ENCODE data around the gene RPS19. TPM values are rescaled to one million over a fixed set of nuclear protein-coding genes. Genes with fewer than 3 reads are reported as not detected.

RPS19 gene
- total RNA-seq, 4 donors from 2014 or later = 180 to 636 (median 401) TPM

DNA sequence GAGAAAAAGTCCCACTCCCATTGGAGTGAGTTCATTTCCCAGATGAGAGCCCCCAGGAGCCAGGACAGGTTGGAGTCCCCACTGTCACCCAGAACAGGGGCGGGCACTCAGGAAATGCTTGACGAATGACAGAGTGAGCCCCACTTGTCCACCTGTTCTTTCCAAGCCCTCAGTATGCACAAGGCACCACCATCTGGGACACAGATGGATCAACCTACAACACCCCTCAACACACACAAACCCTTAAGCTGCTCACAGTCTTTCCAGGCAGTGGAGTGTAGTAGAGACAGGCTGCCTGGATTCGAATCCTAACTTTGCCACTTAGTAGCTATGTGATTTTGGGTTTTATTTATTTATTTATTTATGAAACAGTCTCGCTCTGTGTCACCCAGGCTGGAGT, 30.9 kb downstream of the RPS19 start:
- Histone ChIP-seq H3K4me3 (no peak overlapping the region), H3K27ac (no peak overlapping the region), H3K9me3 (no peaks in the 10 kb centered on the region), H3K4me1 (peaks cover 3 to 8% of the 10 kb centered on the region in 2 donors), H3K27me3 (no peaks in the 10 kb centered on the region), H3K36me3 (peaks cover 0 to 37% of the 10 kb centered on the region in 2 donors)
- intact Hi-C loops (cut with DNase I; ENCODE audit: low total_unique reads) (no loop called here), in situ Hi-C loops (cut with MboI; ENCODE audit: low sequenced_read_pairs in 4 of 4) (no loop called here)
- DNase-seq (no peak), ATAC-seq (no peak)
- TF ChIP-seq CTCF (IDR thresholded peaks at IDR 0.05 in 4 of 5, conservative IDR thresholded peaks at IDR 0.05 in 1 of 5) (no peak), POLR2A (IDR thresholded peaks at IDR 0.05) (no peak)

DNA sequence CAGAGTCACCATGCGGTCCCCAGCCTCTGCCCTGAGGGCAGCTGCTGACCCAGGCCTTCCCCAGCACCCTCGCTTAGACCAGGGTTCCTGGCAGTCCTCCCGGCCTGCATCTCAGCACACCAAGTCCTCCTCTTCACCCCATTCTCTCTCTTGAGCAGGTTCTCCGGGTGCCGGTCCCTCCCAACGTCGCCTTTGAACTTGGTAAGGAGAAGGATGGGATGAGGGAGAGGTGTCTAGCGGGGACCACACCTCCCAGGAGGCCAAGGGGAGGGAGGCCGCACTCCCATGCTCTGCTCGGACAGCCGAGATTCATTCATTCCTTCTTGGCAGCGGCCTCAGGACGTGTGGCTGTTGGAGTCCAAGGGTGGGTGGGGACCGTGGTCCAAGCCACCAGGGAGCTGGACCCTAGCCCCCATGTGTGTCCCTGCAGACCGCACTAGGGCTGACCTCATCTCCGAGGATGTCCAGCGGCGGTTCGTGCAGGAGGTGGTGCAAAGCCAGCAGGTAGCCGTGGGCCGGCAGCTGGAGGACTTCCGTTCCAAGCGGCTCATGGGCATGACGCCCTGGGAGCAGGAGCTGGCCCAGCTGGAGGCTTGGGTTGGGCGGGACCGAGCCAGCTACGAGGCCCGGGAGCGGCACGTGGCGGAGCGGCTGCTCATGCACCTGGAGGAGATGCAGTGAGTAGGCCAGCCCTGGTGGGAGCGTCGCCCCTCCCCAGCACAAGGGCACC, 32.3 kb downstream of the RPS19 start:
- Histone ChIP-seq H3K27me3 (no peaks in the 10 kb centered on the region), H3K36me3 (peaks cover 0 to 43% of the 10 kb centered on the region in 2 donors), H3K4me3 (no peak overlapping the region), H3K4me1 (no peaks in the 10 kb centered on the region), H3K27ac (no peak overlapping the region), H3K9me3 (no peaks in the 10 kb centered on the region)
- ATAC-seq (no peak), DNase-seq (no peak)
- TF ChIP-seq CTCF (IDR thresholded peaks at IDR 0.05 in 4 of 5, conservative IDR thresholded peaks at IDR 0.05 in 1 of 5) = no peak
- no peak for TF ChIP-seq POLR2A (IDR thresholded peaks at IDR 0.05)
- intact Hi-C loops (cut with DNase I; ENCODE audit: low total_unique reads) (no loop called here), in situ Hi-C loops (cut with MboI; ENCODE audit: low sequenced_read_pairs in 4 of 4) (no loop called here)

DNA sequence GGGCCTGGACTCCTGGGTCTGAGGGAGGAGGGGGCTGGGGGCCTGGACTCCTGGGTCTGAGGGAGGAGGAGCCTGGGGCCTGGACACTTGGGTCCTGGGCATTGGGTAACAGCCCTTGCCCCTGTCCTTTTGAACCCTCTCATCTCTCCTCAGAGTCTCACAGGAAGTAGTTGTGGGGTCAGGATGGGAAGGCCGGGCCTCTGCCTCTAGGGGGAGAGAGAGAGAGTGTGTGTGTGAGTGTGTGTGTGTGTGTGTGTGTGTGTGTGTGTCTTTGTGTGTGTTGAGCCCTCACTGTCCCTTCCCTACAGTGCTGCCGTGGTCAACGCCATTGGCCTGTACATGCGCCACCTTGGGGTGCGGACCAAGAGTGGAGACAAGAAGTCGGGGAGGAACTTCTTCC, 33.8 kb downstream of the RPS19 start:
- H3K9me3 ChIP-seq = no peaks in the 10 kb centered on the region
- TF ChIP-seq CTCF (IDR thresholded peaks at IDR 0.05 in 4 of 5, conservative IDR thresholded peaks at IDR 0.05 in 1 of 5) (no peak), POLR2A (IDR thresholded peaks at IDR 0.05) (no peak)
- no peak overlapping the region for H3K4me3 ChIP-seq
- in situ Hi-C loops (cut with MboI; ENCODE audit: low sequenced_read_pairs in 4 of 4) = no loop called here
- ATAC-seq = no peak
- no peaks in the 10 kb centered on the region for H3K4me1 ChIP-seq
- H3K27me3 ChIP-seq = no peaks in the 10 kb centered on the region
- intact Hi-C loops (cut with DNase I; ENCODE audit: low total_unique reads) = no loop called here
- no peak for DNase-seq
- H3K27ac ChIP-seq = no peak overlapping the region
- peaks cover 0 to 55% of the 10 kb centered on the region in 2 donors for H3K36me3 ChIP-seq

DNA sequence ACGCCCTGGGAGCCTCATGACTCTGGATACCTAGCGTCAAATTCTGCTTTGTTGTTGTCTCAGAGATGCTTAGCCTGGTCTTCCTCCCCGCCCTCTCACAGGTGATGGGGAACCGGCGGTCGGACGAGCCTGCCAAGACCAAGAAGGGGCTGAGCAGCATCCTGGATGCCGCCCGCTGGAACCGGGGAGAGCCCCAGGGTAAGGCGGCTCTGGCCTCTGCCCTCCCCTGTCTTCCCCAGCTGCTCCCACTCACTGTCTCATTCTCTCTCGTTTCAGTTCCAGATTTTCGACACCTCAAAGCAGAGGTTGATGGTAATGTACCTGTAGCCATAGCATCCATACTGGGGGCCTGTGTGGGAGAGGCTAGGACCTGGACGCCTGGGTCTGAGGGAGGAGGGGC, 34.3 kb downstream of the RPS19 start:
- Histone ChIP-seq H3K4me1 (no peaks in the 10 kb centered on the region), H3K27me3 (no peaks in the 10 kb centered on the region), H3K27ac (no peak overlapping the region), H3K4me3 (no peak overlapping the region), H3K36me3 (peaks cover 0 to 54% of the 10 kb centered on the region in 2 donors), H3K9me3 (no peaks in the 10 kb centered on the region)
- ATAC-seq = no peak
- TF ChIP-seq POLR2A (IDR thresholded peaks at IDR 0.05) (no peak), CTCF (IDR thresholded peaks at IDR 0.05 in 4 of 5, conservative IDR thresholded peaks at IDR 0.05 in 1 of 5) (no peak)
- in situ Hi-C loops (cut with MboI; ENCODE audit: low sequenced_read_pairs in 4 of 4) (no loop called here), intact Hi-C loops (cut with DNase I; ENCODE audit: low total_unique reads) (no loop called here)
- no peak for DNase-seq

Measured in gastrocnemius medialis (tissue), 4 donors.